ENCODE measurements around the gene FAM13A.

DNA sequence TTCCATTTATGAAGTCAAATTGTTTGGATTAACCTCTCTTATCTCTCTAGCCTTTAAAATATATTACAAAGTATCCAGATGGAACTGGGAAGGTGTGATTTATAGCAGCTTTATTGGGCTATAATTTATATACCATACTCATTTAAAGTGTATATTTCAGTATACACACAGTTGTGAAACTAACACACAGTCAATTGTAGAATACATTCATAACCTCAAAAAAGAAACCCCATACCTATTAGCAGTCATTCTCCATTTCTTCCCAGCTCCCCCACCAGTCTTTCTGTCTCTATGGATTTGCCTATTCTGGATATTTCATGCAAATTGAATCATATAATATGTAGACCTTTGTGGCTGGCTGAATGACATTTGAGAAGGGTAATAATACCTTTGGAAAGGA, 351.8 kb downstream of the FAM13A start:
- no peak for TF ChIP-seq TARDBP (IDR thresholded peaks at IDR 0.05)
- TF ChIP-seq HDGF (IDR thresholded peaks at IDR 0.05; ENCODE audit: borderline replicate concordance) = no peak
- TF ChIP-seq, protein P1, sequence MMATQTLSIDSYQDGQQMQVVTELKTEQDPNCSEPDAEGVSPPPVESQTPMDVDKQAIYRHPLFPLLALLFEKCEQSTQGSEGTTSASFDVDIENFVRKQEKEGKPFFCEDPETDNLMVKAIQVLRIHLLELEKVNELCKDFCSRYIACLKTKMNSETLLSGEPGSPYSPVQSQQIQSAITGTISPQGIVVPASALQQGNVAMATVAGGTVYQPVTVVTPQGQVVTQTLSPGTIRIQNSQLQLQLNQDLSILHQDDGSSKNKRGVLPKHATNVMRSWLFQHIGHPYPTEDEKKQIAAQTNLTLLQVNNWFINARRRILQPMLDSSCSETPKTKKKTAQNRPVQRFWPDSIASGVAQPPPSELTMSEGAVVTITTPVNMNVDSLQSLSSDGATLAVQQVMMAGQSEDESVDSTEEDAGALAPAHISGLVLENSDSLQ (IDR thresholded peaks at IDR 0.05) = no peak
- TF ChIP-seq FOXK2 (IDR thresholded peaks at IDR 0.05) = no peak
- no peak for TF ChIP-seq ARNT (IDR thresholded peaks at IDR 0.05)
- no peak for TF ChIP-seq ELF4 (IDR thresholded peaks at IDR 0.05)
- TF ChIP-seq SUZ12 (IDR thresholded peaks at IDR 0.05) = no peak
- TF ChIP-seq FOXA1 (IDR thresholded peaks at IDR 0.05) = no peak
- no peak for TF ChIP-seq BHLHE40 (IDR thresholded peaks at IDR 0.05; ENCODE audit: borderline replicate concordance)
- TF ChIP-seq L3MBTL2 (conservative IDR thresholded peaks at IDR 0.05) = no peak
- TF ChIP-seq FOXM1 (IDR thresholded peaks at IDR 0.05; ENCODE audit: borderline replicate concordance) = no peak
- TF ChIP-seq SP1 (IDR thresholded peaks at IDR 0.05) = no peak

Measured in HEK293T (cell line).